ENCODE results near the gene FOXK1. TPM values are rescaled to one million over a fixed set of nuclear protein-coding genes. Genes with fewer than 3 reads are reported as not detected.

Gene FOXK1
- total and polyA plus RNA-seq, 9 of the 15 experiments (the other 6 are each of a cell fraction or from before 2014, with no cell fraction given) = 0.32 to 45.5 (median 8.1) TPM

- TF ChIP-seq LARP7 (IDR thresholded peaks at IDR 0.05) (peak; percentile 84; the same call in 1 of the 2 replicates), YBX1 (IDR thresholded peaks at IDR 0.05) (0 out of 2 replicates have a peak, but pooled peaks have one; percentile 42)
Measured at GRCh38 chr7:4681218-4681851, 760 bp upstream of the FOXK1 start (continued).

GRCh38 chr7:4682621-4683042 lies 537 bp downstream of the FOXK1 start:
- H3K9me3 ChIP-seq (replicated peaks; ENCODE audit: control insufficient read depth, insufficient read depth, low read depth, low read length) = no peaks in the 10 kb centered on the region
- DNase-seq (ENCODE audit: extremely low read depth in 1 of 4, low spot score in 3 of 4) (peak; percentile 38 to 76 (median 44)), ATAC-seq (peak; percentile 73), FAIRE-seq (no peak)
- peak overlapping the region; percentile 78 for H3K27ac ChIP-seq (ENCODE audit: extremely low read depth, low read depth, low read length)
- peaks cover 35% of the 10 kb centered on the region for H4K20me1 ChIP-seq (replicated peaks; ENCODE audit: control insufficient read depth, insufficient read depth, low read length)
- POLR2A ChIA-PET = interaction anchor here (1.0 to 3.4 kb wide), 2 partner anchors 39 to 41 kb away, joined by 3 to 21 read pairs; no protein-coding TSS in a partner anchor
- peak overlapping the region; percentile 80 to 99; a peak in 3 of 4 replicates for H3K9ac ChIP-seq (ENCODE audit: insufficient read depth in 1 of 2, low read depth in 2 of 2, low read length in 2 of 2)
- no peaks in the 10 kb centered on the region for H3K9me1 ChIP-seq (ENCODE audit: control insufficient read depth, insufficient read depth, low read length)
- H3K4me3 ChIP-seq = peak overlapping the region; percentile 65
- H3K27me3 ChIP-seq (ENCODE audit: control insufficient read depth in 2 of 2, insufficient read depth in 2 of 2, low read length in 2 of 2) = peaks cover 0 to 6% of the 10 kb centered on the region in 2 experiments; a peak in 1 of 5 replicates
- peaks cover 20 to 42% of the 10 kb centered on the region in 2 experiments; a peak in 4 of 5 replicates for H3K4me1 ChIP-seq (replicated peaks in 1 of 2; ENCODE audit: control insufficient read depth in 2 of 2, insufficient read depth in 2 of 2, low read length in 2 of 2)
- intact Hi-C loops (cut with micrococcal nuclease) = loop anchor here (5.0 kb wide), 1 partner anchor 55 kb away; no protein-coding TSS in a partner anchor
- CTCF ChIA-PET (ENCODE audit: low intra/inter-chr PET ratio) = no interaction called here
- peak overlapping the region; percentile 87; the same call in 1 of the 2 replicates for H3K4me2 ChIP-seq (ENCODE audit: insufficient read depth, low read length)
- H3K79me2 ChIP-seq (ENCODE audit: control insufficient read depth, insufficient read depth, low read length) = peaks cover 52% of the 10 kb centered on the region
- no TSS peak for BruUV-seq (replicated peaks)
- H2AFZ ChIP-seq (ENCODE audit: low read depth, low read length) = no peak overlapping the region; the same call in 1 of the 2 replicates
- WGBS (ENCODE audit: insufficient coverage, low coverage, missing lambda C conversion rate) = under 1% methylated on average over 19 of the region's 47 CpGs
- peaks cover 15% of the 10 kb centered on the region; the same call in 2 of the 3 replicates for H3K36me3 ChIP-seq (ENCODE audit: control insufficient read depth, insufficient read depth, low read length)
- in situ Hi-C loops (cut with MboI) = no loop called here
- TF ChIP-seq ZNF253 (CRISPR knock-in tag; conservative IDR thresholded peaks at IDR 0.05) (no peak), FOXP1 (CRISPR knock-in tag; IDR thresholded peaks at IDR 0.05) (no peak), ZNF280B (CRISPR knock-in tag; IDR thresholded peaks at IDR 0.05) (no peak), NRF1 (conservative IDR thresholded peaks at IDR 0.05 in 1 of 2, IDR thresholded peaks at IDR 0.05 in 1 of 2) (peak in 1 of 2 experiments; percentile 38; a peak in 2 of 4 replicates), MTA3 (IDR thresholded peaks at IDR 0.05; ENCODE audit: borderline replicate concordance) (no peak), ZHX1 (conservative IDR thresholded peaks at IDR 0.05; ENCODE audit: low read length) (no peak), FOXA3 (CRISPR knock-in tag; conservative IDR thresholded peaks at IDR 0.05 in 1 of 2, IDR thresholded peaks at IDR 0.05 in 1 of 2) (no peak), IRF2 (CRISPR knock-in tag; IDR thresholded peaks at IDR 0.05) (no peak), L3MBTL2 (IDR thresholded peaks at IDR 0.05) (0 out of 2 replicates have a peak, but pooled peaks have one; percentile 9)
- TF ChIP-seq, protein P1, sequence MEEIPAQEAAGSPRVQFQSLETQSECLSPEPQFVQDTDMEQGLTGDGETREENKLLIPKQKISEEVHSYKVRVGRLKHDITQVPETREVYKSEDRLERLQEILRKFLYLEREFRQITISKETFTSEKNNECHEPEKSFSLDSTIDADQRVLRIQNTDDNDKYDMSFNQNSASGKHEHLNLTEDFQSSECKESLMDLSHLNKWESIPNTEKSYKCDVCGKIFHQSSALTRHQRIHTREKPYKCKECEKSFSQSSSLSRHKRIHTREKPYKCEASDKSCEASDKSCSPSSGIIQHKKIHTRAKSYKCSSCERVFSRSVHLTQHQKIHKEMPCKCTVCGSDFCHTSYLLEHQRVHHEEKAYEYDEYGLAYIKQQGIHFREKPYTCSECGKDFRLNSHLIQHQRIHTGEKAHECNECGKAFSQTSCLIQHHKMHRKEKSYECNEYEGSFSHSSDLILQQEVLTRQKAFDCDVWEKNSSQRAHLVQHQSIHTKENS (CRISPR knock-in tag; IDR thresholded peaks at IDR 0.05) = no peak
- TF ChIP-seq, protein P2, sequence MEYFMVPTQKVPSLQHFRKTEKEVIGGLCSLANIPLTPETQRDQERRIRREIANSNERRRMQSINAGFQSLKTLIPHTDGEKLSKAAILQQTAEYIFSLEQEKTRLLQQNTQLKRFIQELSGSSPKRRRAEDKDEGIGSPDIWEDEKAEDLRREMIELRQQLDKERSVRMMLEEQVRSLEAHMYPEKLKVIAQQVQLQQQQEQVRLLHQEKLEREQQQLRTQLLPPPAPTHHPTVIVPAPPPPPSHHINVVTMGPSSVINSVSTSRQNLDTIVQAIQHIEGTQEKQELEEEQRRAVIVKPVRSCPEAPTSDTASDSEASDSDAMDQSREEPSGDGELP (CRISPR knock-in tag; IDR thresholded peaks at IDR 0.05; ENCODE audit: borderline replicate concordance) = 0 out of 2 replicates have a peak, but pooled peaks have one; percentile 11

Data from K562 (cell line).